NCI-H2227 (cell line): ENCODE results near the gene BANK1.

Experiments used
- DNase-seq: peaks from one replicate; lab custom pipeline; 2025; ENCODE audit not compliant: unreplicated experiment; lab: John Stamatoyannopoulos, UW

Gene BANK1

GRCh38 chr4:102007959-102008425, 217.5 kb downstream of the BANK1 start:
- no peak for DNase-seq

- no peak for DNase-seq
Observed at GRCh38 chr4:102008711-102009110, 218.2 kb downstream of the BANK1 start.

- no peak for DNase-seq
Observed at GRCh38 chr4:102022343-102022742, 231.8 kb downstream of the BANK1 start.

- DNase-seq = no peak
Observed at GRCh38 chr4:102027961-102028360, 237.4 kb downstream of the BANK1 start.

GRCh38 chr4:102031406-102031805, 240.9 kb downstream of the BANK1 start:
- DNase-seq = no peak

GRCh38 chr4:102036016-102036415, 245.5 kb downstream of the BANK1 start:
- DNase-seq = no peak

- peak; percentile 9 for DNase-seq
Observed at GRCh38 chr4:102036619-102037376, 246.3 kb downstream of the BANK1 start.

- DNase-seq = no peak
Observed at GRCh38 chr4:102037566-102037965, 247.0 kb downstream of the BANK1 start.

GRCh38 chr4:102042871-102043802, 252.6 kb downstream of the BANK1 start:
- no peak for DNase-seq

GRCh38 chr4:102047616-102048015, 257.1 kb downstream of the BANK1 start:
- DNase-seq = no peak

GRCh38 chr4:102055805-102056204, 265.3 kb downstream of the BANK1 start:
- no peak for DNase-seq

GRCh38 chr4:102057122-102057521, 266.6 kb downstream of the BANK1 start:
- DNase-seq = no peak

- DNase-seq = no peak
Observed at GRCh38 chr4:102061133-102061532, 270.6 kb downstream of the BANK1 start.

GRCh38 chr4:102064747-102065442, 274.4 kb downstream of the BANK1 start:
- DNase-seq = no peak

- DNase-seq = no peak
Observed at GRCh38 chr4:102076622-102077021, 286.1 kb downstream of the BANK1 start.

GRCh38 chr4:102080184-102080583, 289.7 kb downstream of the BANK1 start:
- DNase-seq = no peak

- no peak for DNase-seq
Observed at GRCh38 chr4:102089850-102090621, 299.5 kb downstream of the BANK1 start.

- no peak for DNase-seq
Observed at GRCh38 chr4:102091656-102092055, 301.1 kb downstream of the BANK1 start.

GRCh38 chr4:102094481-102094880, 304.0 kb downstream of the BANK1 start:
- no peak for DNase-seq

GRCh38 chr4:102103368-102103767, 312.8 kb downstream of the BANK1 start:
- no peak for DNase-seq

- DNase-seq = no peak
Observed at GRCh38 chr4:102104278-102104677, 313.7 kb downstream of the BANK1 start.
